AG10803 (cell line): ENCODE measurements around the gene ADAMTSL3.

ENCODE experiments used
- DNase-seq: peaks from one replicate; pipeline ENCODE4 v3.0.0; 2010; ENCODE audit warnings: low read depth
- H3K4me3 ChIP-seq: 2 replicates; pipeline ENCODE4 v1.5.1; 2011; ENCODE audit warnings: mild to moderate bottlenecking, low read length, control low read depth
- TF ChIP-seq, protein P1 (sequence below): conservative IDR thresholded peaks from 2 replicates; pipeline ENCODE4 v1.5.1; 2011; ENCODE audit warnings: mild to moderate bottlenecking, low read length, control low read depth, inconsistent platforms

Gene ADAMTSL3

DNA sequence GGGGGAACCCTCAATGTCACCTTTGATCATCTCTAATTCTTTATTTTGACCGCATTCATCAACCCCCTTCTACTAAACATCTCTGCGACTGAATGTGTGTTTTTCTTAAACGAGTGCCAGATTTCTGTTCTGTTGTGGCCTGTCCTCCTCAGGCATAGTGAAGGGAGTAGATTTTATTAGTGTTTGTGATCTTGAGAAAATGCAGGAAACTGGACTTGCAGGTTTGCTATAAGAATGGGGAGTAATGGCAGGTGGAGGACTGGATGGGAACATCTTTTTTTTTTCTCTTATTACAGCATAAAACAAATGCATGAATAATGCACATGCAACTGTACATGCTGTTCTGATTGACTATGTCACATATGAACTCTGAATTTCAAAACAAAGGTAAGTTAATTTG, 59.3 kb downstream of the ADAMTSL3 start:
- TF ChIP-seq, protein P1, sequence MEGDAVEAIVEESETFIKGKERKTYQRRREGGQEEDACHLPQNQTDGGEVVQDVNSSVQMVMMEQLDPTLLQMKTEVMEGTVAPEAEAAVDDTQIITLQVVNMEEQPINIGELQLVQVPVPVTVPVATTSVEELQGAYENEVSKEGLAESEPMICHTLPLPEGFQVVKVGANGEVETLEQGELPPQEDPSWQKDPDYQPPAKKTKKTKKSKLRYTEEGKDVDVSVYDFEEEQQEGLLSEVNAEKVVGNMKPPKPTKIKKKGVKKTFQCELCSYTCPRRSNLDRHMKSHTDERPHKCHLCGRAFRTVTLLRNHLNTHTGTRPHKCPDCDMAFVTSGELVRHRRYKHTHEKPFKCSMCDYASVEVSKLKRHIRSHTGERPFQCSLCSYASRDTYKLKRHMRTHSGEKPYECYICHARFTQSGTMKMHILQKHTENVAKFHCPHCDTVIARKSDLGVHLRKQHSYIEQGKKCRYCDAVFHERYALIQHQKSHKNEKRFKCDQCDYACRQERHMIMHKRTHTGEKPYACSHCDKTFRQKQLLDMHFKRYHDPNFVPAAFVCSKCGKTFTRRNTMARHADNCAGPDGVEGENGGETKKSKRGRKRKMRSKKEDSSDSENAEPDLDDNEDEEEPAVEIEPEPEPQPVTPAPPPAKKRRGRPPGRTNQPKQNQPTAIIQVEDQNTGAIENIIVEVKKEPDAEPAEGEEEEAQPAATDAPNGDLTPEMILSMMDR = no peak
- H3K4me3 ChIP-seq = no peak overlapping the region
- DNase-seq = no peak

DNA sequence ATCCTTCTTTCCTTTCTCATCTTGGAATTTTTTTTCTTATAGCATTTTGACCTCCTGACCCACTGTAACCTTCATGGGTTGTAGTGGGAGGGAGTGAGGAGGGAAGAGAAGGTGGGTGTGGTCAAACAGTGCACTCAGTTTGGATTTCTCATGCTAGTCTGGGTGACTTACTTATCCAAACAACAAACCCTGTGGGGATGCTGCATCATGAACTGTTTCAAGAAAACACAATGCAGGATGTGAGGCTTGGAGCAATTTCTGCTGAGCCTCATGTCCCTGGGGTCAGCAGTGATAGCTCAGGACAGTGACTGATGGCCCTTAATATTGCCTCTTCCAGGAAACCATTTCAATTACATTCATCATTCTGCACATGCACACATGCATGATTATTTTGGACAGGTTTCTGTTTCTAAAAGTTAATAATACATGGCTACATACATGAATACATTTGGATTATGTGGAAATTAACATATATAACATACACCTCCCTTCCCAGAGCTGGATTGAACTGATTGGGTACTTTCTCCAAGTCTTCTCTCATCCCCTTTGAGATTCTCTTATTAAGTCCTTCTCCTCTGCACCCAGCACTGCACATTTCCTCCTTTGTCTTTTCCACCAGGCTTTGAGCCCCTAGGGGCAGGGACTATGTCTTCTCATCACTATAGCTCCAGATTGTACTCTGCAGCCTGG, 61.2 kb downstream of the ADAMTSL3 start:
- H3K4me3 ChIP-seq = no peak overlapping the region
- no peak for DNase-seq
- TF ChIP-seq, protein P1 = no peak

DNA sequence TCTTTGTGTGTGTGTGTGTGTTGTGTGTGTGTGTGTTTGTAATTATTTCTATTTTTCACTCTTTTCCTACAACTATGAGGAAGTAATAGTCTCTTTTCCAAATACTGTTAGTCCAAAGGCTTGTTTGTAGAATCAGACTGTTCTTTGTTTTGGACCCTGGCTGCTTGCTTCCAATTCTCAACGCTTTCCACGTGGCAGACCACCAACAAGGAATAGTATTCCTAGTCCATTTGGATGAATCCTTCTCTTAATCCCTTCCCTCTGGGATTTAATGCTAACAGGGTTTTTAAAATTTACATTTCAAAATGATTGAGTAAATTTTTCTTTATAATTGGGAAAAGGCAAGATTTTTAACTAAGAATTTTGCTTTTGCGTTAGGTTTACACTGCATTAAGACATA, 62.7 kb downstream of the ADAMTSL3 start:
- no peak for DNase-seq
- no peak overlapping the region for H3K4me3 ChIP-seq
- TF ChIP-seq, protein P1 = no peak

DNA sequence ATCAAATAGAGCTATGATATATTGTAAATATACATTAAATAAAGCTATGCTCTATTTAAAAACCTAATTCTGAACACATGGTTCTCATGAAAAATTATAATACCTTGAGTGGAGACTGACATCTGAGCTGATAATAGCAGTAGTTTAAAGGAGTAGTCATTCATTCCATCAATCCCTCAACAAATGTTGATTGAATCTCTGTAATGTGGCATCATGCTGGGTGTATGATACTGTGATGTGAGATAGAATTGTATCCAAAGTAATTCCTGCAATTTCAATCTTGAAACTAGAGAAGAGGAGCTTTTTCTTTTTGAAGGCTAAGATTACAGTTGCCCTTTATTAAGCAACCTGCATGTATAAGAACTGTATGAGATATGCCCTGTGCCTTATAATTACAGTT, 63.1 kb downstream of the ADAMTSL3 start:
- DNase-seq = no peak
- TF ChIP-seq, protein P1 = no peak
- no peak overlapping the region for H3K4me3 ChIP-seq

DNA sequence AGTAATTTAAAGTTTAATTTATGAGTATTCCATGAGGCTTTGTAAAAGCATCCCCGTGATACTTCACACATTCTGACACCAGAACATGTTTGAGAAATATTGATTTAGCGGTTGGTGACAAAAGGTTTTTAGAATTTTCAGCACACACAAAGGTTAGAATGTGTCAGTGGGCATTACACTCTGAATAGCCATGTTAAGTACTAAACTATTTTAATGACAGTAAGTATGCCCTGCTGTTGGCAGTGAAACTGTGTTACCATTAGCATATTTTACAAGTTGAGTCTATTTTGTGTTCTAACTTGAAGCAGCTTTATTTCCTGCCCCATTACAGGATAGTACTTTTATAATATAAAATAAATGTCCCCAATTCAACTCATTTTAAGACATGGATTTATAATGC, 66.5 kb downstream of the ADAMTSL3 start:
- TF ChIP-seq, protein P1 = no peak
- no peak overlapping the region for H3K4me3 ChIP-seq
- no peak for DNase-seq

DNA sequence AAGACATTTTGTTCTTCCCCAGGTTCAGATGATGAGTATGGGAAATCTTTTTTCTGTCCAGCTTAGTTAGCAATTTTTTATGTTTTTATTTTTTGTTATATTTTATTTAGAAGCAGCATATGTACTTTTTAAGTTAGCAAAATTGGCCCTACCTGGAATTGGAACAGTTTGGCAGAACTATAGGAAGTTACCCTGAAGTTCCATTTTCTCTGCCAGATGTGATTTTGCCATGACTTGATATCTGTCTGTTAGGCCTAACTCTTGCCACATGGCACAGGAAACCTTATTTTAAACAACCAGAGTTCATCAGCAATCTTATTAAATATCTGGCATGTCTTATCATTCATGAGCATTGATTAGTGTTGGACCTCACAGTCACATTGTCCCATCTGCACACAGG, 67.1 kb downstream of the ADAMTSL3 start:
- H3K4me3 ChIP-seq = no peak overlapping the region
- no peak for DNase-seq
- TF ChIP-seq, protein P1 = no peak

DNA sequence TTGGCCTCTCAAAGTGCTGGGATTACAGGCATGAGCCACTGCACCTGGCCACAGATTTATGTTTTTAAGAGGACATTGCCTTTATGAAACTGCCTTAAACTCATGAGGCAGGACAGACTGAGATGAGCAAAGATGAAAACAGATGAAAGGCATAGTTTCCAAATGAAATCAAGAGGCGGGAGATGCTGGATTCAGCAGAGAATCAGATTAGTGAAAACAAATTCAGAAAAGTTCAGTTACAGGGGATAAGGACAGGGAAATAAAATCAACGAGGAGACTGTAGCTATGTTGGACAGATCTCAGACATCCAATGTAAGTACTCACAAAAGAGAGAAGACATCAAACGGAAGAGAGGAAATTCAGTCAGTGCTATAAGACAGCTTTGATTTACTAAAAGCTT, 68.1 kb downstream of the ADAMTSL3 start:
- TF ChIP-seq, protein P1 = no peak
- no peak for DNase-seq
- no peak overlapping the region for H3K4me3 ChIP-seq
